SKM-1 (cell line): Measurements from ENCODE around the gene PSKH1.

Experiments used
- DNase-seq: peaks from one replicate; lab custom pipeline; 2025; ENCODE audit not compliant: unreplicated experiment; lab: John Stamatoyannopoulos, UW

The PSKH1 gene

DNA sequence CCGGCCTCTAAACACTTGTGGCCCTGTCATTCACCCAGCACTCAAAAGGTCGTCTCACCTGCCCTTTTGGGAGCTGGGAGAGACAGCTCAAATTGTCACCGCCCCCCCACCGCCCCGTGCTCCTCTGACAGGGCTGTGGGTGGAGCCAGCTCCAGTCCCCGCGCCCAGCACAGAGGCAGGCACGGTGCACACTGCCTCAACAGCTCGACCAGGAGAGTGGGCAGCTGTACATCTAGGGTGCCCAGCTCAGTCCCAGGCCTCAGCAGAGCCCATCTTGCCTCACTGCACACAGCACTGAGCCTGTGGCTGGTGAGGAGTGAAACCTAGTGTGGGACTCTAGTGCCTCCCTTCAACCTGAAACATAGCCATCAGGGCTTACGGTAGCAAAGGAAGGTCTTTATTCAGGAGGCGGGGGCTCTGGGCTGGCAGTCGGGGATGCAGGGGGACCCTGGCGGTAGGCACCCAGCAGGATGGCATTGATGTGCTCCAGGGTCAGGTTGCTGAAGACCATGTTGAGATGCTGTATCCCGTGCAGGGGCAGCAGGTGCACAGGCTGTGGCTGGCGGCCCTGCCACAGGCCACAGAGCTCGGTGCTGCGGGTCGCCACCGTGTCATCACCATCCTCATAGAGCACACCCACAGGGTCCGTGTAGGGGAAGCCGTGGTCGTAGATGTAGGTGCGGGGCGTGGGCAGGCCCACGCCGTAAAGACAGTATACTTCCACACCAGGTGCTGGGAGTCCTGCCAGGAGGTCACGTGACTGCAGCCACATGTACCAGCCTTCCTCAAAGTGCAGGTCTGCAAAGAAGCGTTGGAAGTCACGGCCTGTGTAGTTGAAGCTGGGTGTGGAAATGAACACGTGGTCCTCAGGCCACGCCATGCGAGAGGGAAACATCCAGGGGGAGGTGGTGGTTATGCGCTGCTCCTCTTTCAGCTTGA lies 46.7 kb downstream of the PSKH1 start:
- no peak for DNase-seq

GRCh38 chr16:67940446-67941089 lies 47.5 kb downstream of the PSKH1 start:
- DNase-seq: no peak

- DNase-seq: no peak
Measured at GRCh38 chr16:67941469-67942199, 48.6 kb downstream of the PSKH1 start.

GRCh38 chr16:67942200-67942509 lies 49.1 kb downstream of the PSKH1 start:
- peak; percentile 8 for DNase-seq

- no peak for DNase-seq
Measured at GRCh38 chr16:67942510-67943255, 49.6 kb downstream of the PSKH1 start.

GRCh38 chr16:67943256-67943618 lies 50.2 kb downstream of the PSKH1 start:
- DNase-seq: no peak

DNA sequence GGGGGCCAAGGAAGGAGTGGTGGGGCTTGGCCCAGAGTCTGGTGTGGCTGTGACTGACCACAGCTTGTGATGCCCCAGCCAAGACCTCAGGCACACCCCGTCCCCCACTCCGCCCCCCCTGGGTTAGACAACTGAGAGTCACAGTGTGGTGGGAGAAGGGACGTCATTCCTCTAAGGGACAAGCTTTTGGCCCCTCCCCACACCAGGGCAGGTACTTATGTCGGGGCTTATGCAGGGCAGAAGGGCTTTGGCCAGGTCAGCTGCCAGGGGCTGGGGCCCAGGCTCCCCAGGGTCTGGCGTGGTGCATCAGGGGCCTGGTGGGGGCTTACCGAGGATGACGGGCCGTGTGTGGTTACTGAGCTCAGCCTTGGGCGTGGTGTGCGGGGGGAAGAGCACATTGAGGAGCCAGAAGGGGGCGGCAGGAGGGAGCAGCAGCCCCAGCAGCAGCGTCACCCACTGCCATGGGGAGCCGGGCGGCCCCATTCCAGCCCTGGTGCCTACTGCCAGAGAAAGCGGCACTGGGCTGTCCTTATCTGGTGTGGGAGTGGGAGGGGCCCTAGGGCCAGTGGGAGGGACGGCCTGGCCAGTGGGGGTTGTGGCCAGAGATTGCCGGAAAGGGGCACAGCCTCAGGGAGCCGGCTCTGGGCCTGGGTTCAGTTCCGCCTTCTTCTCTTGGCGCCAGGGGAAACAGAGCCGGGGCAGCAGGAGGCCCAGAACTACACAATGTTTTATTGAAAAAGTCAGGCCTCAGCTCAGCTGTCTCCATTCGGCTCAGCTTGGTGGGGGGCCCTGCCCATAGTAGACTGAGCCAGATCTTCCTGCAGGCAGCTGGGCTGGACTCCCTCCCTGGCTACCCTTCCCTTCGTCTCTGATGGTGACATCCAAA lies 50.8 kb downstream of the PSKH1 start, which contains the start of gene LCAT:
Gene LCAT (minus strand): TSS at position 502 of the 886 bp plus-strand sequence. CDS start 19 bp downstream, at position 483.
- DNase-seq: no peak

DNA sequence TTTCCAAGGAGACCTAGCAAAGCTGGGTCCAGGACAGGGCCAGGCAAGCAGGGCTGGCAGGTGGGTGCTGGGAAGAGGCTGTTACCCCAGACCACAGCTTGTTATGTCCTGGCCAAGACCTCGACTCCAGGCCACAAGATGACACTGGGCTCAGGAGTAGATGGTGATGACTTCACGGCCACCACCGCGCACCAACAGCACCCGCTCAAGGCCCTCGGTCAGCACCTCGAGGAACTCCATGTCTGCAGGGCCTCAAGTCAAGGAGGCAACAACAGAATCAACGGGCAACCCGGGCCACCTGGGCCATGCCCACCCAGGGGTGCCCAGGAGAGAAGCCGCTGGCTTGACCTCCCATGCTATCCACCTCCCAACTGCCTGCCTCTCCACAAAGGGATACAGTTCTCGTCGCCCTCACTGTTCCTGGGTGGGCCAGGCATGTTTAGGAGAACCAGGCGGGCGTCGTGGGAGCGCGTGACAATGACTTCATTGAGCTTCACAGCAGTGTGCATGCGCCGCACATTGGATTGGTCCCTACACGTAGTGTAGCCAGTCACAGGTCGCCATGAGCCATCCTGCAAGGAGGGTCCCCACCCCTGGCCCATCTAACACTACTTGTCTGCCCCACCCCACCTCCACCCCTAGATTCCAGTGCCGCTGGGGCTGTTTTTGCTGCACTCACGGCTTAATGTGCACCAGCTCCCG lies 51.8 kb downstream of the PSKH1 start:
- no peak for DNase-seq

DNA sequence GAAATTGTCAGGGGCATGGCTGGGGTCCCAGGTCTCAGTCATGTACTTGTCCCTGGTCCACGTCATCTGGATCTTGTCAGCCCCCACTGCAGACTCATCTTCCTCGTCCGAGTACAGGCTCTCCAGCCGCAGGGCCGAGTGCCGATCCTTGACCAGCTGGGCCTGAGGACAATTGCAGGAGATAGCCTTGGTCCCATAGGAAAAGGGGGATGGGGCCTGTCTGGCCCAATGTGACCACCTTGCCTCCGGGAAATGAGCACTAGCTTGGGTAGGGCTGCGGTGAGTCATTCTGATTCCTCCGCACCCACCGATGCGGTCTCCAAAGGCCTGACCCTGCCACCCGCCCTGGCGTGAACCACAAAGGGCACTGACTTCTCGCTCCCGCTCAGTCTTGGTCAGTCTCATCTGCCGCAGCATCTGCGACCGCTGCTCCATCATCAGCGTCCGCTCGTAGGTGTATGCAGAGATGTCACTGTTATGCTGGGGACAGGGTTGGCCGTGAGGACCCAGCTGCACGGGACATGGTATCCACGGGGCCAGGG lies 52.4 kb downstream of the PSKH1 start:
- no peak for DNase-seq

GRCh38 chr16:67946128-67946569 lies 53.1 kb downstream of the PSKH1 start:
- DNase-seq: no peak

- no peak for DNase-seq
Measured at GRCh38 chr16:67946966-67947558, 54.0 kb downstream of the PSKH1 start.

DNA sequence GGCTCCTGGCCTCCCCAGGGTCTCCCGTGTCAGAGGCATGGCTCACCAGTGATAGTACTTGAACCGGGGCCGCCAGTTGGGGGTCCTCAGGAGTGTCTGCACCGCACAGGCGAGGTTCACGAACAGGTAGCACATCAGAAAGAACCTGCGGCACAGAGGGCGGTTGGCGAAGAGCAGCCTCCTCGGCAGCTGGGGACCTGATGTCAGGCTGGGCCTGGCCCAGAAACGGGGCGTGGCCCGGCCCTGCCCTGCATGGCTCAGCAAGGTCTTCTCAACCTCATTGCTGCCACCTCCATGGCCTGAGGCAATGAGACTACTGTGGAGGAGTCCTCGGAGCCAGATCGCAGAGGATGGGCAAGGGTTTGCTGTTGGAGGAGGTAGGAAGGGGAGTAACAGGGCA lies 55.0 kb downstream of the PSKH1 start:
- no peak for DNase-seq

GRCh38 chr16:67949645-67950044 lies 56.6 kb downstream of the PSKH1 start:
- no peak for DNase-seq

GRCh38 chr16:67950335-67950843 lies 57.3 kb downstream of the PSKH1 start:
- no peak for DNase-seq

GRCh38 chr16:67951485-67951884 lies 58.4 kb downstream of the PSKH1 start:
- DNase-seq: no peak

DNA sequence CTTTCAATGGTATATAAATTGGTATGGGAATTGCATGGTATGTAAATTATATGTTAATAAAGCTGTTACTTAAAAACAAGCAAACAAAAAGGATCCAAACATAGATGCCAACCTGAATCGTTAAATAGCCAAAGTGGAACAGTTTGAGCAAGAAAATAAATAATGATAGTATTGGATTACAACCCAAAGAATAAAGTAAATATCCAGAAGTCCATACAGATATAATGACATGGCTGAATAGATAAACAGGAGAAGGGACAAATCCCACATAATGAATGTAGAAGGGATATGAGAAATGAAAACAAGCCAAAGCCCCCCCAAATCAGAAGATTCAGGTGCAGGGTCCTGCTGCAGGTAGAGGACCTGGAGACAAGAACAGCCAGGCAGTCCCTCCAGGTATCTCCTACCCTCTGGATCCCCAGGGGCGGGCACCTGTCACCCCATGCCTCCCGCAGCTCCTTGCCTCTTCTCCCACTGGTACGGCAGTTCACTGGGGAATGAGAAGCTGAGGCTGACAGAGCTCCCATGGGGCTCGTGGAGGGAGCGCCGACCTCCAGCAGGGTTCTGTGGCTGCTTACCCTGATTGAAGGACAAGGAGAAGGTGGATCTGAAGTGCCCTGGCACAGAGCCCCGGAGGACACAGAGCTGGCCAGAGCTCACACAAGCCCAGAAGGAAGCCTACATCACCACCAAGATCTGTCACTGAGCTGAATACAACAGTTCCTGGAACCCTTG lies 60.8 kb downstream of the PSKH1 start:
- no peak for DNase-seq

DNA sequence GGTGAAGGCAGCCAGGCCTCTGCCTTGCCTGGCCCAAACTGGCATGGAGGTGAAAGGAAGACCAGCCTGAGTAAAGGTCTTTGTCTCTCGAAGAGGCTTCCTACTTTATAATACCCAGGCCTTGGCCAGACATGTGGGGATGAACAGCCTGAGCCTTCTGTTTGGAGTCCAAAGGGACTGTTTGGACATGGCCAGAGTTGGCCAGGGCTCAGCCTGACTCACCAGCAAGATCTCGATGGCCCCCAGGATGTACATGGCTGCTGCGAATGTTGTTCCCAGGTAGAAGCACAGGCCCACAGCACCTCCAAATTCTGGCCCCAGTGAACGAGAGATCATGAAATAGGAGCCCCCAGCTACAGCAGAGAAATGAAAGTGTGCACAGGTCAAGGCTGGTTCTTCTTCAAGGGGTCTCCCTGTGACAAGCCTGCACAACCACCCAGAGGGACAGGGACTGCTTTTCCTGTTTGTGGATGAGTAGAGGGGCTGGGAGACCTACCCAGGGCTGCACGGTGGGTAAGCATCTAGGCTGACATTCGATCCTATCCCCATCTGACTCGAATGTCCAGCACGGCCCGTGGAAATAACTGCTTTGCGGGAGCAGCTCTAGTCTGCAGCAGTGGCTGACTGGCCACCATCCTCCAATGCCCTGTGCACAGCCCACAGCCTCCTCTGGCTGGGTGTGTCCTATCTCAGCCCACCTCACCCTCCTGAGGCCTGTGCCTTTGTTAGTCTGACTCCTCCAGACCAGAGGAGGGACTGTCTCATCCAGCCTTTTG lies 61.6 kb downstream of the PSKH1 start:
- no peak for DNase-seq
